HEK293 (cell line): ENCODE data around the gene THSD7B.

Experiments used
- KLF1 ChIP-seq: fragments of 450-650 bp; formaldehyde crosslinking; IDR thresholded peaks from 2 replicates; pipeline ENCODE4 v1.5.1; 2016; ENCODE audit warnings: missing biosample characterization, missing genetic modification characterization
- ZNF24 ChIP-seq: fragments of 450-650 bp; formaldehyde crosslinking; IDR thresholded peaks from 2 replicates; pipeline ENCODE4 v1.5.1; 2016; ENCODE audit warnings: missing biosample characterization, missing genetic modification characterization
- ZNF248 ChIP-seq: fragments of 450-650 bp; formaldehyde crosslinking; IDR thresholded peaks from 2 replicates; pipeline ENCODE4 v1.5.1; 2017; ENCODE audit warnings: missing biosample characterization, missing genetic modification characterization
- ZNF274 ChIP-seq, 2 experiments: fragments of 200-500 bp in 1 of 2; fragments of 450-650 bp in 1 of 2; sonication (Bioruptor generic) in 1 of 2; formaldehyde crosslinking in 1 of 2; IDR thresholded peaks; 2 replicates each; pipeline versions ENCODE4 v1.5.1 to v1.6.1; 2014 to 2016; ENCODE audit warnings: borderline replicate concordance in 1 of 2, inconsistent platforms in 1 of 2, low read length in 1 of 2, missing biosample characterization in 1 of 2, missing genetic modification characterization in 1 of 2
- ZNF280D ChIP-seq: fragments of 450-650 bp; formaldehyde crosslinking; IDR thresholded peaks from 2 replicates; pipeline ENCODE4 v1.5.1; 2016; ENCODE audit warnings: missing biosample characterization, missing genetic modification characterization
- ZNF561 ChIP-seq: fragments of 450-650 bp; IDR thresholded peaks from 2 replicates; pipeline ENCODE4 v1.5.1; 2018; ENCODE audit warnings: missing biosample characterization, missing genetic modification characterization, borderline replicate concordance
- ZNF623 ChIP-seq: fragments of 450-650 bp; formaldehyde crosslinking; IDR thresholded peaks from 2 replicates; pipeline ENCODE4 v1.5.1; 2016; ENCODE audit warnings: missing biosample characterization, missing genetic modification characterization
- ZNF777 ChIP-seq: fragments of 450-650 bp; formaldehyde crosslinking; IDR thresholded peaks from 2 replicates; pipeline ENCODE4 v1.5.1; 2017; ENCODE audit warnings: missing biosample characterization, missing genetic modification characterization, borderline replicate concordance
- TF ChIP-seq, protein P1 (sequence below): fragments of 450-650 bp; formaldehyde crosslinking; IDR thresholded peaks from 2 replicates; pipeline ENCODE4 v1.5.1; 2016; ENCODE audit warnings: missing biosample characterization, missing genetic modification characterization
- TF ChIP-seq, protein P2 (sequence below): fragments of 450-650 bp; formaldehyde crosslinking; IDR thresholded peaks from 2 replicates; pipeline ENCODE4 v1.5.1; 2016; ENCODE audit warnings: missing biosample characterization, missing genetic modification characterization

- TF ChIP-seq ZNF248 (tag by site-specific recombination) (no peak), ZNF623 (no peak), ZNF280D (tag by site-specific recombination) (no peak), ZNF24 (tag by site-specific recombination) (no peak), KLF1 (tag by site-specific recombination) (no peak), ZNF274 (IDR thresholded peaks at IDR 0.05; ENCODE audit: low read length) (no peak), ZNF274 (tag by site-specific recombination; IDR thresholded peaks at IDR 0.05; ENCODE audit: borderline replicate concordance) (no peak), ZNF561 (no peak), ZNF777 (tag by site-specific recombination) (no peak)
- TF ChIP-seq, protein P1, sequence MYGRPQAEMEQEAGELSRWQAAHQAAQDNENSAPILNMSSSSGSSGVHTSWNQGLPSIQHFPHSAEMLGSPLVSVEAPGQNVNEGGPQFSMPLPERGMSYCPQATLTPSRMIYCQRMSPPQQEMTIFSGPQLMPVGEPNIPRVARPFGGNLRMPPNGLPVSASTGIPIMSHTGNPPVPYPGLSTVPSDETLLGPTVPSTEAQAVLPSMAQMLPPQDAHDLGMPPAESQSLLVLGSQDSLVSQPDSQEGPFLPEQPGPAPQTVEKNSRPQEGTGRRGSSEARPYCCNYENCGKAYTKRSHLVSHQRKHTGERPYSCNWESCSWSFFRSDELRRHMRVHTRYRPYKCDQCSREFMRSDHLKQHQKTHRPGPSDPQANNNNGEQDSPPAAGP (tag by site-specific recombination): no peak
- TF ChIP-seq, protein P2, sequence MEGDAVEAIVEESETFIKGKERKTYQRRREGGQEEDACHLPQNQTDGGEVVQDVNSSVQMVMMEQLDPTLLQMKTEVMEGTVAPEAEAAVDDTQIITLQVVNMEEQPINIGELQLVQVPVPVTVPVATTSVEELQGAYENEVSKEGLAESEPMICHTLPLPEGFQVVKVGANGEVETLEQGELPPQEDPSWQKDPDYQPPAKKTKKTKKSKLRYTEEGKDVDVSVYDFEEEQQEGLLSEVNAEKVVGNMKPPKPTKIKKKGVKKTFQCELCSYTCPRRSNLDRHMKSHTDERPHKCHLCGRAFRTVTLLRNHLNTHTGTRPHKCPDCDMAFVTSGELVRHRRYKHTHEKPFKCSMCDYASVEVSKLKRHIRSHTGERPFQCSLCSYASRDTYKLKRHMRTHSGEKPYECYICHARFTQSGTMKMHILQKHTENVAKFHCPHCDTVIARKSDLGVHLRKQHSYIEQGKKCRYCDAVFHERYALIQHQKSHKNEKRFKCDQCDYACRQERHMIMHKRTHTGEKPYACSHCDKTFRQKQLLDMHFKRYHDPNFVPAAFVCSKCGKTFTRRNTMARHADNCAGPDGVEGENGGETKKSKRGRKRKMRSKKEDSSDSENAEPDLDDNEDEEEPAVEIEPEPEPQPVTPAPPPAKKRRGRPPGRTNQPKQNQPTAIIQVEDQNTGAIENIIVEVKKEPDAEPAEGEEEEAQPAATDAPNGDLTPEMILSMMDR (tag by site-specific recombination): no peak
Measured at GRCh38 chr2:137539336-137539735, 774.0 kb downstream of the THSD7B start.
